Heart left ventricle (tissue), 16 donors: ENCODE data around the gene DSG1. TPM values are rescaled to one million over a fixed set of nuclear protein-coding genes. Genes with fewer than 3 reads are reported as not detected.
"Not testable (repeated sequence)": the region's sequence is repeated elsewhere in the genome, so short reads cannot be mapped to it uniquely, and the experiment has no call there.

Experiments
- ATAC-seq, 4 donors: fragments of 200-7000 bp; cut with Tn5 transposase; one replicate each; pipeline ENCODE4 v1.9.1; 2020 to 2022; ENCODE audit warnings: moderate library complexity in 4 of 4, mild to moderate bottlenecking in 3 of 4, moderate number of reproducible peaks in 1 of 4
- DNase-seq, 5 donors: peaks; one replicate each; pipeline ENCODE4 v3.0.0-alpha.2; 2020
- H3K27ac ChIP-seq, 12 donors: fragments of 200-600 bp; sonication (generic) in 4 of 12; one replicate each; pipeline versions ENCODE4 v1.5.0 to v1.8.0; 2016 to 2022; ENCODE audit warnings: mild to moderate bottlenecking in 2 of 12
- H3K27me3 ChIP-seq, 9 donors: fragments of 200-600 bp; sonication (generic) in 2 of 9; one replicate each; pipeline versions ENCODE4 v1.5.1 to v1.8.0; 2016 to 2022; ENCODE audit warnings: mild to moderate bottlenecking in 3 of 9
- H3K36me3 ChIP-seq, 9 donors: fragments of 200-600 bp; sonication (generic) in 2 of 9; one replicate each; pipeline versions ENCODE4 v1.5.0 to v1.8.0; 2018 to 2022; ENCODE audit warnings: mild to moderate bottlenecking in 2 of 9
- H3K4me1 ChIP-seq, 12 donors: fragments of 200-600 bp; sonication (generic) in 4 of 12; one replicate each; pipeline versions ENCODE4 v1.5.0 to v1.8.0; 2016 to 2022; ENCODE audit warnings: mild to moderate bottlenecking in 3 of 12
- H3K4me3 ChIP-seq, 12 donors: fragments of 200-600 bp; sonication (generic) in 4 of 12; one replicate each; pipeline versions ENCODE4 v1.5.0 to v1.8.0; 2017 to 2022; ENCODE audit warnings: mild to moderate bottlenecking in 9 of 12, moderate library complexity in 4 of 12
- H3K9me3 ChIP-seq, 12 donors: fragments of 200-600 bp; sonication (generic) in 4 of 12; one replicate each; pipeline versions ENCODE4 v1.5.0 to v1.8.0; 2016 to 2022; ENCODE audit warnings: mild to moderate bottlenecking in 1 of 12
- CTCF ChIP-seq, 12 donors: fragments of 200-600 bp; sonication (generic) in 4 of 12; IDR thresholded peaks; one replicate each; pipeline versions ENCODE4 v1.5.0 to v1.8.0; 2018 to 2022; ENCODE audit warnings: antibody characterized with exemption in 12 of 12, mild to moderate bottlenecking in 5 of 12
- POLR2A ChIP-seq, 2 donors: fragments of 450-650 bp; IDR thresholded peaks; one replicate each; pipeline ENCODE4 v1.6.1; 2017; ENCODE audit warnings: antibody characterized with exemption in 2 of 2, mild to moderate bottlenecking in 2 of 2, moderate library complexity in 2 of 2
- WGBS, 4 donors: extraction: QIAGEN DNeasy Blood & Tissue Kit in 2 of 4; methylation state at CpG; one replicate each; pipeline versions ENCODE4 v1.1.5 to v1.1.7; 2013 to 2018; 5-methylcytosine and 5-hydroxymethylcytosine counted together
- intact Hi-C, 10 donors: fragments of 100-400 bp; cut with DNase I; formaldehyde crosslinking; loops; one replicate each; pipeline versions ENCODE4 v1.11.1 to v1.14.2; 2022
- polyA plus RNA-seq, 2 donors: library from polyadenylated mRNA; stranded (reverse); fragments of 200-250 nt; gene quantifications; one replicate each; pipeline ENCODE4 v1.2.3, GENCODE V29; 2013
- total RNA-seq, 9 donors: library from RNA; depleted of rRNA in 2 of 9; stranded (reverse); fragments of >200 nt in 2 of 9; fragmentation: NEBNext Ultra II Directional in 3 of 9; extraction: Animal tissue kit (Norgen Biotek cat#: 25700) in 3 of 9; gene quantifications; one replicate each; pipeline versions ENCODE4 v1.1.0 to v1.2.4, GENCODE V29; 2016 to 2023
- donor health status: ischemic (EF 13 %, LVEDD 7.1; RV severe dilation, severe dysfunction).
- donor health status: healthy with polysubstance abuse.
- donor health status: DM: no; HTN: yes; CAD: no.
- donor health status: DM: no; HTN: no; CAD: no.
- donor health status: ischemic (EF 25% LVEDD 6.9; RV normal size, moderate dysfunction).
- donor health status: ischemic (EF 25% LVEDD 5.7; RV mildly dilated, moderate dysfunction).
- donor health status: healthy.
- donor health status: DM: yes; HTN: yes; CAD: no.
- donor health status: ischemic (EF 35%, LVEDD 5.7; RV mildly dilated, moderate dysfunction).
- donor health status: nonischemic (EF 11% LVEDD 7.7; RV severe dilation, severe dysfunction).
- donor health status: DM: yes; HTN: yes; CAD: no.
- donor health status: PGD.
- donor health status: ischemic (EF 29% LVEDD 5.4; RV normal size, mild dysfunction).
- donor health status: nonischemic (EF 23%, LVEDD 6.1; RV moderate dilation, normal function).

DSG1 gene
- total and polyA plus RNA-seq, 11 donors = 0.14 to 5.6 (median 0.93) TPM; not detected in 1

GRCh38 chr18:31325051-31325450 is 7.1 kb downstream of the DSG1 start:
- intact Hi-C loops = no loop called here
- 61 to 79% (median 73%) methylated on average over 3 of the region's 3 CpGs for WGBS, 4 donors
- no peak overlapping the region for H3K4me3 ChIP-seq
- peaks cover 0 to 8% (median 0%) of the 10 kb centered on the region in 12 donors for H3K4me1 ChIP-seq
- H3K27me3 ChIP-seq = no peaks in the 10 kb centered on the region
- TF ChIP-seq POLR2A (IDR thresholded peaks at IDR 0.05) (no peak), CTCF (IDR thresholded peaks at IDR 0.05) (no peak)
- H3K36me3 ChIP-seq = no peaks in the 10 kb centered on the region
- ATAC-seq = peak in 2 of 4 donors; percentile 41 to 79
- H3K27ac ChIP-seq = no peak overlapping the region
- no peaks in the 10 kb centered on the region for H3K9me3 ChIP-seq
- peak in 1 of 5 donors; percentile 18 for DNase-seq

- 77 to 81% (median 78%) methylated on average over 7 of the region's 7 CpGs for WGBS, 4 donors
- no peaks in the 10 kb centered on the region for H3K27me3 ChIP-seq
- no peak overlapping the region for H3K27ac ChIP-seq
- TF ChIP-seq CTCF (IDR thresholded peaks at IDR 0.05) (no peak), POLR2A (IDR thresholded peaks at IDR 0.05) (no peak)
- no peaks in the 10 kb centered on the region for H3K4me1 ChIP-seq
- H3K4me3 ChIP-seq = no peak overlapping the region
- H3K9me3 ChIP-seq = no peaks in the 10 kb centered on the region
- no peak for DNase-seq
- no peak for ATAC-seq
- H3K36me3 ChIP-seq = no peaks in the 10 kb centered on the region
- intact Hi-C loops = no loop called here
Measured at GRCh38 chr18:31329787-31330438, 12.0 kb downstream of the DSG1 start.

GRCh38 chr18:31343454-31343853 is 25.5 kb downstream of the DSG1 start:
- 90 to 94% (median 91%) methylated on average over 4 of the region's 4 CpGs for WGBS, 4 donors
- Histone ChIP-seq H3K4me1 (no peaks in the 10 kb centered on the region), H3K27me3 (no peaks in the 10 kb centered on the region), H3K9me3 (no peaks in the 10 kb centered on the region), H3K36me3 (no peaks in the 10 kb centered on the region), H3K4me3 (no peak overlapping the region), H3K27ac (no peak overlapping the region)
- ATAC-seq (no peak), DNase-seq (no peak)
- intact Hi-C loops = no loop called here
- TF ChIP-seq POLR2A (IDR thresholded peaks at IDR 0.05) (no peak), CTCF (IDR thresholded peaks at IDR 0.05) (no peak)

GRCh38 chr18:31353336-31353735 is 35.4 kb downstream of the DSG1 start:
- H3K9me3 ChIP-seq, H3K27ac ChIP-seq, H3K4me1 ChIP-seq, H3K27me3 ChIP-seq, ATAC-seq, H3K4me3 ChIP-seq, intact Hi-C loops, H3K36me3 ChIP-seq, DNase-seq: not testable (repeated sequence)
- 67 to 93% (median 74%) methylated on average over 4 to 8 of the region's 17 CpGs; no CpG with 5 or more reads in 1 of the 4 donors for whole genome bisulfite sequencing, 4 donors

GRCh38 chr18:31354990-31355389 is 37.0 kb downstream of the DSG1 start:
- no peak overlapping the region for H3K27ac ChIP-seq
- no peaks in the 10 kb centered on the region for H3K36me3 ChIP-seq
- TF ChIP-seq CTCF (IDR thresholded peaks at IDR 0.05) = no peak
- no peak for TF ChIP-seq POLR2A (IDR thresholded peaks at IDR 0.05)
- intact Hi-C loops = no loop called here
- DNase-seq (no peak), ATAC-seq (no peak)
- no peaks in the 10 kb centered on the region for H3K4me1 ChIP-seq
- WGBS, 4 donors = 94 to 98% (median 96%) methylated on average over 7 to 8 of the region's 8 CpGs
- H3K9me3 ChIP-seq = no peaks in the 10 kb centered on the region
- H3K27me3 ChIP-seq = no peaks in the 10 kb centered on the region
- no peak overlapping the region for H3K4me3 ChIP-seq
